ENCODE data around the gene EFCAB6. TPM values are rescaled to one million over a fixed set of nuclear protein-coding genes. Genes with fewer than 3 reads are reported as not detected.

The EFCAB6 gene
- total RNA-seq, 2 experiments from 2014 or later, result 0.13 TPM; not detected in 1

DNA sequence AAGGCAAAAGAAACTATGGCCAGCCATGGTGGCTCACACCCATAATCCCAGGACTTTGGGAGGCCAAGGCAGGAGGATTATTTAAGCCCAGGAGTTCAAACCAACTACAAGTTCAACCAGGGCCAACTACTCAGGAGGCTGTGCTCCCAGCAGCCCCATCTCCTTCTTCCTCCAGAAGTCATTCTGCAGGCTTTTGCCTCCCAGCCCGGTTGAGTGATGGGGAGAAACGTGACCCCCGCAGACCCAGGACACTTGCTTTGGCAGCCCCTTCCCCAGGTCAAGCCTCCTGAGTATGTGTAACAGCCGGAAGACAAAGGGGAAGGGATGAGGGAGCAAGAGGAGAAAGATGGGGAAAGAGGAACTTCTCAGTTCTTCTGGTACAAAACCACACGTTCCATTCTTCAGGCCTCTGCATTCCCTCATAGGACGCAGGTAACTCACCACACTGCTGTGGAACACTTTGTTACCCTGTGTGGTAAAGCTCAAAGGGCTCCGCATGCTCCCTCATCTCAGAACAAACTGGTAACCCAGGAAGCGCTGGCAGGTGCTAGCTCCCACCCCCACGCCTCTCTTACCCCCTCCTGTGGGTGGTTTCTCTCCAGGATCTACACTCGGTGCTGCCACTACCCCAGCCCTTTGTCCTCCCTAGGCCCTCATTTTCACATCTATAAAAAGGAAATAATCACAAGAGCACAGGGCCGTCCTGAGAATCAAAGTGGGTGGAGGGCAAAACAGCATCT lies 46.2 kb upstream of the EFCAB6 start:
- no peak overlapping the region for H3K4me2 ChIP-seq (ENCODE audit: low read length)
- no peak overlapping the region for H3K27ac ChIP-seq (ENCODE audit: low read depth, low read length, poor library complexity, severe bottlenecking)
- no peaks in the 10 kb centered on the region for H3K4me1 ChIP-seq (ENCODE audit: insufficient read depth, low read length, poor library complexity, severe bottlenecking)
- no peaks in the 10 kb centered on the region for H3K9me3 ChIP-seq (ENCODE audit: low read length)
- TF ChIP-seq EZH2phosphoT487 (IDR thresholded peaks at IDR 0.05; ENCODE audit: borderline replicate concordance, low read depth, low read length), result no peak
- TF ChIP-seq, protein P1, sequence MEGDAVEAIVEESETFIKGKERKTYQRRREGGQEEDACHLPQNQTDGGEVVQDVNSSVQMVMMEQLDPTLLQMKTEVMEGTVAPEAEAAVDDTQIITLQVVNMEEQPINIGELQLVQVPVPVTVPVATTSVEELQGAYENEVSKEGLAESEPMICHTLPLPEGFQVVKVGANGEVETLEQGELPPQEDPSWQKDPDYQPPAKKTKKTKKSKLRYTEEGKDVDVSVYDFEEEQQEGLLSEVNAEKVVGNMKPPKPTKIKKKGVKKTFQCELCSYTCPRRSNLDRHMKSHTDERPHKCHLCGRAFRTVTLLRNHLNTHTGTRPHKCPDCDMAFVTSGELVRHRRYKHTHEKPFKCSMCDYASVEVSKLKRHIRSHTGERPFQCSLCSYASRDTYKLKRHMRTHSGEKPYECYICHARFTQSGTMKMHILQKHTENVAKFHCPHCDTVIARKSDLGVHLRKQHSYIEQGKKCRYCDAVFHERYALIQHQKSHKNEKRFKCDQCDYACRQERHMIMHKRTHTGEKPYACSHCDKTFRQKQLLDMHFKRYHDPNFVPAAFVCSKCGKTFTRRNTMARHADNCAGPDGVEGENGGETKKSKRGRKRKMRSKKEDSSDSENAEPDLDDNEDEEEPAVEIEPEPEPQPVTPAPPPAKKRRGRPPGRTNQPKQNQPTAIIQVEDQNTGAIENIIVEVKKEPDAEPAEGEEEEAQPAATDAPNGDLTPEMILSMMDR (conservative IDR thresholded peaks at IDR 0.05; ENCODE audit: low read length), result no peak
- no peak overlapping the region for H3K4me3 ChIP-seq (ENCODE audit: low read depth, low read length, poor library complexity, severe bottlenecking)
- intact Hi-C loops (cut with micrococcal nuclease; ENCODE audit: unreplicated experiment), result no loop called here
- no peaks in the 10 kb centered on the region for H3K36me3 ChIP-seq (ENCODE audit: insufficient read depth, low read length)
- H2AFZ ChIP-seq (ENCODE audit: low read length), result no peak overlapping the region
- ChIA-PET CTCF (ENCODE audit: unreplicated experiment) (no interaction called here), POLR2A (no interaction called here)
- no peak for DNase-seq (ENCODE audit: low spot score)
- H3K79me2 ChIP-seq (ENCODE audit: insufficient read depth, low read depth, low read length), result no peaks in the 10 kb centered on the region
- no peaks in the 10 kb centered on the region for H3K9me2 ChIP-seq (ENCODE audit: insufficient read depth, low read length)
- no peaks in the 10 kb centered on the region for H4K20me1 ChIP-seq (ENCODE audit: insufficient read depth, low read length)
- no TSS peak for BruUV-seq (replicated peaks)

DNA sequence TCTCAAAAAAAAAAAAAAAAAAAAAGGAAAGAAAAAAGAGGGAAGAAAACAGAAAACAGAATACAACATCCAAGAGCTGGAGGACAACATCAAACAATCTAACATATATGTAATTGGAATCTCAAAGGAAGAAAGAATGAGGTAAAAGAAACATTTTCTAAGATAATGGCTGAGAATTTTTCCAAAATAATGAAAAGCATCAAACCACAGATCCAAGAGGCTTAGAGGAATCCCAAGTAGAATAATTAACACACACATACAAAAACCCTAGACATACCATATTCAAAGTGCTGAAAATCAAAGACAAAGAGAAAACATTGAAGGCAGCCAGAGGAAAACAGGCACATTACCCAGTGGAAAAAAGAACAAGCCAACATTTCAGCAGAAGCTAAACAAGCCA lies 45.3 kb upstream of the EFCAB6 start:
- POLR2A ChIA-PET, result no interaction called here
- H3K36me3 ChIP-seq (ENCODE audit: insufficient read depth, low read length), result no peaks in the 10 kb centered on the region
- H3K27ac ChIP-seq (ENCODE audit: low read depth, low read length, poor library complexity, severe bottlenecking), result no peak overlapping the region
- intact Hi-C loops (cut with micrococcal nuclease; ENCODE audit: unreplicated experiment), result no loop called here
- DNase-seq (ENCODE audit: low spot score), result no peak
- H3K4me3 ChIP-seq (ENCODE audit: low read depth, low read length, poor library complexity, severe bottlenecking), result no peak overlapping the region
- no peaks in the 10 kb centered on the region for H3K79me2 ChIP-seq (ENCODE audit: insufficient read depth, low read depth, low read length)
- H3K4me1 ChIP-seq (ENCODE audit: insufficient read depth, low read length, poor library complexity, severe bottlenecking), result no peaks in the 10 kb centered on the region
- no peak for TF ChIP-seq EZH2phosphoT487 (IDR thresholded peaks at IDR 0.05; ENCODE audit: borderline replicate concordance, low read depth, low read length)
- TF ChIP-seq, protein P1 (conservative IDR thresholded peaks at IDR 0.05; ENCODE audit: low read length), result no peak
- CTCF ChIA-PET (ENCODE audit: unreplicated experiment), result no interaction called here
- H2AFZ ChIP-seq (ENCODE audit: low read length), result no peak overlapping the region
- no peaks in the 10 kb centered on the region for H3K9me2 ChIP-seq (ENCODE audit: insufficient read depth, low read length)
- no peaks in the 10 kb centered on the region for H4K20me1 ChIP-seq (ENCODE audit: insufficient read depth, low read length)
- BruUV-seq (replicated peaks), result no TSS peak
- H3K9me3 ChIP-seq (ENCODE audit: low read length), result no peaks in the 10 kb centered on the region
- no peak overlapping the region for H3K4me2 ChIP-seq (ENCODE audit: low read length)

DNA sequence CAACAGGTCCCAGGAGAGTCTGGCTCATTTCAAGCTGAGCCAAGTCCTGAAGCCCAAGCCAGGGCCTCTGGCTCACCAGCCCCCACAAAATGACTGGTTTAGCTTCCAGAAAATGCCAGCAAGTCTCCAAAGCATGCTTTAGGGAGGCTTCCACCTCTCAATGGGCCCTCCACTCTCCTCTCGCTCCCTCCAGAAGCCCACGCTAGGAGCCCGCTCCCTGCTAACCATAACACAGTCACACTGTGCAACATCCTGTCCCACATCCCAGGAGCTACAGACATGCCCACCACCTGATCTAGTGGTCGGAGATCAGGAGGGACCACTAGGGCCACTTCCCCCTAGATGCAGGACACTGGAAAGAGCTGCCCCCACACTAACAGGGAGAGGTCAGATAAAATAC lies 43.3 kb upstream of the EFCAB6 start:
- Histone ChIP-seq H2AFZ (ENCODE audit: low read length) (no peak overlapping the region), H3K79me2 (ENCODE audit: insufficient read depth, low read depth, low read length) (no peaks in the 10 kb centered on the region), H3K36me3 (ENCODE audit: insufficient read depth, low read length) (no peaks in the 10 kb centered on the region), H4K20me1 (ENCODE audit: insufficient read depth, low read length) (no peaks in the 10 kb centered on the region), H3K4me3 (ENCODE audit: low read depth, low read length, poor library complexity, severe bottlenecking) (no peak overlapping the region), H3K4me1 (ENCODE audit: insufficient read depth, low read length, poor library complexity, severe bottlenecking) (no peaks in the 10 kb centered on the region), H3K4me2 (ENCODE audit: low read length) (no peak overlapping the region), H3K27ac (ENCODE audit: low read depth, low read length, poor library complexity, severe bottlenecking) (no peak overlapping the region), H3K9me3 (ENCODE audit: low read length) (no peaks in the 10 kb centered on the region), H3K9me2 (ENCODE audit: insufficient read depth, low read length) (no peaks in the 10 kb centered on the region)
- DNase-seq (ENCODE audit: low spot score), result no peak
- BruUV-seq (replicated peaks), result no TSS peak
- CTCF ChIA-PET (ENCODE audit: unreplicated experiment), result no interaction called here
- POLR2A ChIA-PET, result no interaction called here
- intact Hi-C loops (cut with micrococcal nuclease; ENCODE audit: unreplicated experiment), result no loop called here
- TF ChIP-seq, protein P1 (conservative IDR thresholded peaks at IDR 0.05; ENCODE audit: low read length), result no peak
- TF ChIP-seq EZH2phosphoT487 (IDR thresholded peaks at IDR 0.05; ENCODE audit: borderline replicate concordance, low read depth, low read length), result no peak
